ENCODE data around the gene IGF1R.

GRCh38 chr15:98998279-98998678, 349.9 kb downstream of the IGF1R start:
- TF ChIP-seq CTCF (IDR thresholded peaks at IDR 0.05) (no peak), ARID4B (CRISPR knock-in tag; IDR thresholded peaks at IDR 0.05; ENCODE audit: borderline replicate concordance) (no peak), ZBTB21 (CRISPR knock-in tag; IDR thresholded peaks at IDR 0.05; ENCODE audit: borderline replicate concordance) (no peak), ESRRA (CRISPR knock-in tag; IDR thresholded peaks at IDR 0.05; ENCODE audit: borderline replicate concordance) (no peak), STAT6 (CRISPR knock-in tag; conservative IDR thresholded peaks at IDR 0.05; ENCODE audit: low read depth) (no peak), NR2C2 (CRISPR knock-in tag; IDR thresholded peaks at IDR 0.05) (no peak)

All from WTC11 (cell line).